Tibial nerve (tissue), 4 donors: ENCODE data around the gene EIF5A. TPM values are rescaled to one million over a fixed set of nuclear protein-coding genes. Genes with fewer than 3 reads are reported as not detected.

Experiments
- DNase-seq, 2 donors: peaks; one replicate each; pipeline ENCODE4 v3.0.0-alpha.2; 2019; ENCODE audit warnings: low spot score in 2 of 2
- H3K27ac ChIP-seq, 4 donors: fragments of 200-600 bp; sonication (generic) in 3 of 4; one replicate each; pipeline ENCODE4 v1.5.1; 2017 to 2019; ENCODE audit warnings: mild to moderate bottlenecking in 1 of 4
- H3K27me3 ChIP-seq, 2 donors: fragments of 200-600 bp; sonication (generic) in 1 of 2; one replicate each; pipeline versions ENCODE4 v1.5.1 to v1.6.0; 2017 to 2019
- H3K36me3 ChIP-seq, 3 donors: fragments of 200-600 bp; sonication (generic); one replicate each; pipeline ENCODE4 v1.5.1; 2018 to 2019
- H3K4me1 ChIP-seq, 4 donors: fragments of 200-600 bp; sonication (generic) in 3 of 4; one replicate each; pipeline ENCODE4 v1.5.1; 2017 to 2019
- H3K4me3 ChIP-seq, 4 donors: fragments of 200-600 bp; sonication (generic) in 3 of 4; one replicate each; pipeline ENCODE4 v1.5.1; 2017 to 2019; ENCODE audit warnings: mild to moderate bottlenecking in 1 of 4, moderate library complexity in 1 of 4
- H3K9me3 ChIP-seq, 4 donors: fragments of 200-600 bp; sonication (generic) in 3 of 4; one replicate each; pipeline ENCODE4 v1.5.1; 2017 to 2019
- CTCF ChIP-seq, 5 experiments: fragments of 200-600 bp in 3 of 5; fragments of 450-650 bp in 2 of 5; sonication (generic) in 3 of 5; IDR thresholded peaks; one replicate each; pipeline ENCODE4 v1.5.1; 2016 to 2019; ENCODE audit warnings: antibody characterized with exemption in 5 of 5, mild to moderate bottlenecking in 3 of 5, moderate library complexity in 2 of 5
- EP300 ChIP-seq, 2 donors: sonication (generic); formaldehyde crosslinking; IDR thresholded peaks; one replicate each; pipeline ENCODE4 v1.6.1; 2017; ENCODE audit warnings: antibody characterized with exemption in 2 of 2, mild to moderate bottlenecking in 1 of 2
- POLR2A ChIP-seq, 2 donors: fragments of 450-650 bp; IDR thresholded peaks; one replicate each; pipeline ENCODE4 v1.6.1; 2017; ENCODE audit warnings: antibody characterized with exemption in 2 of 2, mild to moderate bottlenecking in 2 of 2, moderate library complexity in 2 of 2
- WGBS, 2 donors: methylation state at CpG; one replicate each; pipeline ENCODE4 v1.1.5; 2018; 5-methylcytosine and 5-hydroxymethylcytosine counted together
- total RNA-seq, 4 donors: library from RNA; depleted of rRNA; stranded (reverse); fragments of >200 nt; gene quantifications; one replicate each; pipeline ENCODE4 v1.1.0, GENCODE V29; 2016

Gene EIF5A
- total RNA-seq, 4 donors from 2014 or later, result 106 to 278 (median 132) TPM

DNA sequence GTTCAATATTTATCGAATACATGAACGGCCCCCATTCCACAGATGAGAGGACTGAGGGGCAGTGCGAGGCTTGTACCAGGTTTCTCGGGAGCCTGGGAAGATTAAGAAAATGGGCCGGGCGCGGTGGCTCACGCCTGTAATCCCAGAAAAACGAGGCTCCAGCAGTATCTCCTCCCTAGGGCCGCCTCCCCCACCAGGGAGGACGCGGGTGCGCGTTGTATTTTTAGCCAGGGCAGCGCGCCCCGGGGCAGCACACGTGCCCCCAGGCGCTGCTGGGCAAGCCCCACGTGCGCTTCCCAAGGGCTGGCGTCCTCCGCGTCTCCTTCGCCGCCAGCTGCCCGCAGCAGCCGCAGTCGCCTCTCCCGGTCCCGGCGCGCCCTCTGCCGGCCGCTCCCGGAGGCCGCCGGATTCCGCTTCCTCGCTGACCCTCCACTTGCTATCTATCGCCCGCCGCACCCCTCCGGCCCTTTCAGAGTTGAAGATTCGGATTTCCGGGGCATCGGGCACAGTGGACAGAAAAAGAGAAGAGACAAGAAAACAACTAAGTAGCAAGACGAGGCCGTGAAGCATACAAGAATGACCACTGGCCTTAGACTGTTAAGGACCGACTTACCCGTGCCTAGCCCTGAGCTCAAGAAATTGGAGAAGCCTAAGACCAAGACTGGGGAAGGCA, 11.1 kb upstream of the EIF5A start:
- whole genome bisulfite sequencing, 2 donors, result 4 to 5% methylated on average over 44 to 49 of the region's 51 CpGs
- peak; percentile 93 to 98 (median 95) for TF ChIP-seq CTCF (IDR thresholded peaks at IDR 0.05)
- peak; percentile 62 to 68 for TF ChIP-seq EP300 (IDR thresholded peaks at IDR 0.05)
- TF ChIP-seq POLR2A (IDR thresholded peaks at IDR 0.05), result no peak
- peak; percentile 62 to 73 for DNase-seq
- H3K36me3 ChIP-seq, result no peaks in the 10 kb centered on the region
- peak overlapping the region in 1 of 4 donors; percentile 30 for H3K4me3 ChIP-seq
- peaks cover 0 to 38% (median 25%) of the 10 kb centered on the region in 4 donors for H3K4me1 ChIP-seq
- H3K27me3 ChIP-seq, result peaks cover 0 to 44% of the 10 kb centered on the region in 2 donors
- no peaks in the 10 kb centered on the region for H3K9me3 ChIP-seq
- peak overlapping the region in 1 of 4 donors; percentile 46 for H3K27ac ChIP-seq

DNA sequence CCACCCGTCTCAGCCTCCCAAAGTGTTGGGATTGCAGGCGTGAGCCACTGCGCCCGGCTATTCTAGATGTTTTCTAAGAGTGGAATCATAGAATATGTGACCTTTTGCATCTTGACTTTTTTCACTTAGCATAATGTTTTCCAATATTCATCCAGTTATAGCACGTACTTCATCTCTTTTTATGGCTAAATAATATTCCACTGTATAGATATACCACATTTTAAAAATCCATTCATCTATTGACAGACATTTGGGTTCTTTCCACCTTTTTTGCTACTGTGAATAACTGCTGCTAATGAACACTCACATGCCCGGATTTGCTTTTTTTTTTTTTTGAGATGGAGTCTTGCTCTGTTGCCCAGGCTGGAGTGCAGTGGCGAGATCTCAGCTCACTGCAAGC, 3.2 kb upstream of the EIF5A start:
- no peak overlapping the region for H3K4me3 ChIP-seq
- no peak for DNase-seq
- no peaks in the 10 kb centered on the region for H3K9me3 ChIP-seq
- H3K4me1 ChIP-seq, result peaks cover 0 to 14% (median 7%) of the 10 kb centered on the region in 4 donors
- no peak for TF ChIP-seq POLR2A (IDR thresholded peaks at IDR 0.05)
- no peak for TF ChIP-seq EP300 (IDR thresholded peaks at IDR 0.05)
- TF ChIP-seq CTCF (IDR thresholded peaks at IDR 0.05), result no peak
- no peaks in the 10 kb centered on the region for H3K27me3 ChIP-seq
- WGBS, 2 donors, result 93 to 96% methylated on average over 7 of the region's 7 CpGs
- H3K36me3 ChIP-seq, result no peaks in the 10 kb centered on the region
- no peak overlapping the region for H3K27ac ChIP-seq

GRCh38 chr17:7307686-7308624, 527 bp downstream of the EIF5A start:
- Histone ChIP-seq H3K4me3 (peak overlapping the region; percentile 87 to 96 (median 92)), H3K9me3 (no peaks in the 10 kb centered on the region), H3K36me3 (peaks cover 4 to 35% (median 28%) of the 10 kb centered on the region in 3 donors), H3K4me1 (peaks cover 0 to 47% (median 21%) of the 10 kb centered on the region in 4 donors), H3K27me3 (no peaks in the 10 kb centered on the region), H3K27ac (peak overlapping the region; percentile 93 to 99 (median 98))
- 0 to 1% methylated on average over 48 to 64 of the region's 104 CpGs for WGBS, 2 donors
- DNase-seq, result no peak
- TF ChIP-seq EP300 (IDR thresholded peaks at IDR 0.05), result no peak
- TF ChIP-seq POLR2A (IDR thresholded peaks at IDR 0.05), result peak in 1 of 2 donors; percentile 66
- peak in 1 of 5 experiments; percentile 14 for TF ChIP-seq CTCF (IDR thresholded peaks at IDR 0.05)

GRCh38 chr17:7308625-7309433, 1.4 kb downstream of the EIF5A start:
- Histone ChIP-seq H3K4me1 (peaks cover 0 to 56% (median 29%) of the 10 kb centered on the region in 4 donors), H3K36me3 (peaks cover 7 to 44% (median 28%) of the 10 kb centered on the region in 3 donors), H3K27me3 (no peaks in the 10 kb centered on the region), H3K4me3 (peak overlapping the region; percentile 87 to 96 (median 92)), H3K27ac (peak overlapping the region; percentile 93 to 99 (median 98)), H3K9me3 (no peaks in the 10 kb centered on the region)
- peak; percentile 46 to 70 for DNase-seq
- 0 to 5% methylated on average over 14 of the region's 14 CpGs for WGBS, 2 donors
- no peak for TF ChIP-seq CTCF (IDR thresholded peaks at IDR 0.05)
- peak in 1 of 2 donors; percentile 23 for TF ChIP-seq POLR2A (IDR thresholded peaks at IDR 0.05)
- TF ChIP-seq EP300 (IDR thresholded peaks at IDR 0.05), result peak in 1 of 2 donors; percentile 56
